HepG2 (cell line): ENCODE results near the gene PGK2.

ENCODE experiments used
- FOXA3 ChIP-seq: IDR thresholded peaks from 2 replicates; pipeline ENCODE4 v1.6.1; 2016; ENCODE audit warnings: missing genetic modification reagents, missing compliant biosample characterization
- HNF4G ChIP-seq, 2 experiments: sonication (generic) in 1 of 2; formaldehyde crosslinking in 1 of 2; IDR thresholded peaks; 2 replicates each; pipeline versions ENCODE4 v1.4.0 to v1.6.1; 2011 to 2020; ENCODE audit warnings: borderline replicate concordance in 2 of 2, low read depth in 2 of 2, mild to moderate bottlenecking in 2 of 2, low read length in 1 of 2, missing genetic modification reagents in 1 of 2, moderate library complexity in 1 of 2
- KDM5B ChIP-seq: sonication (generic); formaldehyde crosslinking; IDR thresholded peaks from 2 replicates; pipeline ENCODE4 v1.4.0; 2020; ENCODE audit warnings: missing genetic modification reagents, mild to moderate bottlenecking, borderline replicate concordance
- POLR2A ChIP-seq, 2 experiments: IDR thresholded peaks; 2 replicates each; pipeline ENCODE4 v1.6.1; 2011; ENCODE audit warnings: low read depth in 2 of 2, low read length in 2 of 2, mild to moderate bottlenecking in 1 of 2, moderate library complexity in 1 of 2; ENCODE audit not compliant: insufficient read depth in 1 of 2
- SMC3 ChIP-seq: IDR thresholded peaks from 2 replicates; pipeline ENCODE4 v1.6.1; 2011; ENCODE audit warnings: low read length, improper control_type of control experiment
- STAT5B ChIP-seq: sonication (generic); formaldehyde crosslinking; IDR thresholded peaks from 2 replicates; pipeline ENCODE4 v1.4.0; 2020; ENCODE audit warnings: missing genetic modification reagents
- ZNF775 ChIP-seq: sonication (generic); formaldehyde crosslinking; IDR thresholded peaks from 2 replicates; pipeline ENCODE4 v1.4.0; 2020; ENCODE audit warnings: missing genetic modification reagents, mild to moderate bottlenecking, moderate library complexity, borderline replicate concordance
- TF ChIP-seq, protein P1 (sequence below): IDR thresholded peaks from 2 replicates; pipeline ENCODE4 v1.6.1; 2016; ENCODE audit warnings: missing compliant biosample characterization, missing genetic modification reagents, borderline replicate concordance

DNA sequence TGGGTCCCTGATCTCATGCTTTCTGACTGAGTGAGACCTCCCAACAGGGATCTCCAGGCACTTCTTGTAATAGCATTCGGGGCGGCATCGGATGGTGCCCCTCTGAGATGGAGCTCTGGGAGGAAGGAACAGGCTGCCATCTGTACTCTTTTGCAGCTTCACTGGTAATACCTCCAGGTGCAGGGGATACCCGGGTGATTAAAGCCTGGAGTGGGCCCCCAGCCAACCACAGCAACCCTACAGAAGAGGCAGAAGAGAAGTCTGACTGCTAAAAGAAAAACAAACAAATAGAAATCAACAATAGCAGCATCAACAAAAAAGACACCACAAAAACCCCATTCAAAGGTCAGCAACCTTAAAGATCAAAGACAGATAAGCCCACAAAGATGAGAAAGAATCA lies 19.1 kb upstream of the PGK2 start:
- no peak for TF ChIP-seq STAT5B
- TF ChIP-seq POLR2A (IDR thresholded peaks at IDR 0.05; ENCODE audit: insufficient read depth in 1 of 2, low read depth in 2 of 2, low read length in 2 of 2), result no peak
- TF ChIP-seq, protein P1, sequence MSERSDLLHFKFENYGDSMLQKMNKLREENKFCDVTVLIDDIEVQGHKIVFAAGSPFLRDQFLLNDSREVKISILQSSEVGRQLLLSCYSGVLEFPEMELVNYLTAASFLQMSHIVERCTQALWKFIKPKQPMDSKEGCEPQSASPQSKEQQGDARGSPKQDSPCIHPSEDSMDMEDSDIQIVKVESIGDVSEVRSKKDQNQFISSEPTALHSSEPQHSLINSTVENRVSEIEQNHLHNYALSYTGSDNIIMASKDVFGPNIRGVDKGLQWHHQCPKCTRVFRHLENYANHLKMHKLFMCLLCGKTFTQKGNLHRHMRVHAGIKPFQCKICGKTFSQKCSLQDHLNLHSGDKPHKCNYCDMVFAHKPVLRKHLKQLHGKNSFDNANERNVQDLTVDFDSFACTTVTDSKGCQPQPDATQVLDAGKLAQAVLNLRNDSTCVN (CRISPR knock-in tag), result no peak
- TF ChIP-seq HNF4G (IDR thresholded peaks at IDR 0.05; ENCODE audit: borderline replicate concordance, low read depth, low read length), result no peak
- TF ChIP-seq HNF4G (CRISPR knock-in tag; IDR thresholded peaks at IDR 0.05; ENCODE audit: borderline replicate concordance, low read depth), result no peak
- TF ChIP-seq KDM5B (CRISPR knock-in tag), result no peak
- no peak for TF ChIP-seq SMC3
- no peak for TF ChIP-seq FOXA3 (CRISPR knock-in tag)
- no peak for TF ChIP-seq ZNF775 (CRISPR knock-in tag)
